ENCODE data around the gene PRSS57.
A peak's percentile ranks its signal among the peaks of the same experiment; 100 is the strongest.

PRSS57 gene

GRCh38 chr19:725461-726089, 30.3 kb upstream of the PRSS57 start:
- H3K4me2 ChIP-seq (ENCODE audit: insufficient read depth, low read length, poor library complexity, severe bottlenecking): no peak overlapping the region
- H2BK12ac ChIP-seq (ENCODE audit: low read length): no peak overlapping the region
- peaks cover 18% of the 10 kb centered on the region for H3K79me1 ChIP-seq (ENCODE audit: low read depth, low read length)
- H3K14ac ChIP-seq (ENCODE audit: low read length): no peak overlapping the region
- H2BK15ac ChIP-seq (ENCODE audit: low read length): no peak overlapping the region
- H2BK5ac ChIP-seq (ENCODE audit: low read length): no peak overlapping the region
- no peak overlapping the region for H4K8ac ChIP-seq (ENCODE audit: low read depth, low read length)
- no peak overlapping the region for H3K4me3 ChIP-seq (ENCODE audit: low read length in 2 of 2)
- no peak overlapping the region for H3K23ac ChIP-seq (ENCODE audit: low read depth, low read length, poor library complexity)
- no peak overlapping the region for H3K4ac ChIP-seq (ENCODE audit: low read length)
- no peaks in the 10 kb centered on the region for H3K27me3 ChIP-seq (ENCODE audit: control insufficient read depth in 3 of 3, insufficient read depth in 3 of 3, low read depth in 1 of 3, low read length in 3 of 3)
- no peak overlapping the region for H3K18ac ChIP-seq (ENCODE audit: low read length)
- no peak overlapping the region for H2BK120ac ChIP-seq (ENCODE audit: low read depth, low read length)
- no peak overlapping the region for H2AK5ac ChIP-seq (ENCODE audit: low read depth, low read length)
- H4K91ac ChIP-seq (ENCODE audit: low read depth, low read length, poor library complexity): no peak overlapping the region
- H3K9me3 ChIP-seq (replicated peaks in 1 of 2; ENCODE audit: control insufficient read depth in 2 of 2, insufficient read depth in 1 of 2, low read depth in 1 of 2, low read length in 2 of 2): peaks cover 0 to 6% of the 10 kb centered on the region in 2 donors
- no peak overlapping the region for H2AFZ ChIP-seq (ENCODE audit: low read length)
- H3K4me1 ChIP-seq (ENCODE audit: control insufficient read depth in 2 of 2, insufficient read depth in 1 of 2, low read depth in 1 of 2, low read length in 2 of 2): peaks cover 1 to 7% of the 10 kb centered on the region in 2 donors
- DNase-seq (ENCODE audit: low spot score): no peak
- H3K9ac ChIP-seq (ENCODE audit: low read depth, low read length, poor library complexity): no peak overlapping the region
- H3K36me3 ChIP-seq (replicated peaks in 1 of 2; ENCODE audit: control insufficient read depth in 2 of 2, insufficient read depth in 2 of 2, low read length in 2 of 2): peaks cover 12 to 31% of the 10 kb centered on the region in 2 donors
- H3K27ac ChIP-seq (replicated peaks; ENCODE audit: low read length): no peak overlapping the region
- no CpG with 5 or more reads among the region's 13 CpGs for WGBS, 2 donors (ENCODE audit: extremely low coverage in 2 of 2, insufficient read length in 2 of 2, insufficient replicate concordance in 1 of 2)

- no peak overlapping the region for H2BK5ac ChIP-seq (ENCODE audit: low read length)
- no peak overlapping the region for H4K91ac ChIP-seq (ENCODE audit: low read depth, low read length, poor library complexity)
- no peak overlapping the region for H3K18ac ChIP-seq (ENCODE audit: low read length)
- H3K36me3 ChIP-seq (replicated peaks in 1 of 2; ENCODE audit: control insufficient read depth in 2 of 2, insufficient read depth in 2 of 2, low read length in 2 of 2): peaks cover 12 to 21% of the 10 kb centered on the region in 2 donors
- no peak overlapping the region for H2AFZ ChIP-seq (ENCODE audit: low read length)
- H2BK15ac ChIP-seq (ENCODE audit: low read length): no peak overlapping the region
- no peak overlapping the region for H2BK12ac ChIP-seq (ENCODE audit: low read length)
- H3K4ac ChIP-seq (ENCODE audit: low read length): no peak overlapping the region
- H2AK5ac ChIP-seq (ENCODE audit: low read depth, low read length): no peak overlapping the region
- H2BK120ac ChIP-seq (ENCODE audit: low read depth, low read length): no peak overlapping the region
- H3K4me3 ChIP-seq (ENCODE audit: low read length in 2 of 2): no peak overlapping the region
- H3K27ac ChIP-seq (replicated peaks; ENCODE audit: low read length): no peak overlapping the region
- H3K23ac ChIP-seq (ENCODE audit: low read depth, low read length, poor library complexity): no peak overlapping the region
- peaks cover 1 to 16% of the 10 kb centered on the region in 2 donors for H3K4me1 ChIP-seq (ENCODE audit: control insufficient read depth in 2 of 2, insufficient read depth in 1 of 2, low read depth in 1 of 2, low read length in 2 of 2)
- H3K9ac ChIP-seq (ENCODE audit: low read depth, low read length, poor library complexity): no peak overlapping the region
- no peak for DNase-seq (ENCODE audit: low spot score)
- no peaks in the 10 kb centered on the region for H3K27me3 ChIP-seq (ENCODE audit: control insufficient read depth in 3 of 3, insufficient read depth in 3 of 3, low read depth in 1 of 3, low read length in 3 of 3)
- H3K14ac ChIP-seq (ENCODE audit: low read length): no peak overlapping the region
- no CpG with 5 or more reads among the region's 18 CpGs for WGBS, 2 donors (ENCODE audit: extremely low coverage in 2 of 2, insufficient read length in 2 of 2, insufficient replicate concordance in 1 of 2)
- peaks cover 26% of the 10 kb centered on the region for H3K79me1 ChIP-seq (ENCODE audit: low read depth, low read length)
- no peak overlapping the region for H4K8ac ChIP-seq (ENCODE audit: low read depth, low read length)
- H3K9me3 ChIP-seq (replicated peaks in 1 of 2; ENCODE audit: control insufficient read depth in 2 of 2, insufficient read depth in 1 of 2, low read depth in 1 of 2, low read length in 2 of 2): peaks cover 0 to 6% of the 10 kb centered on the region in 2 donors
- no peak overlapping the region for H3K4me2 ChIP-seq (ENCODE audit: insufficient read depth, low read length, poor library complexity, severe bottlenecking)
Observed at GRCh38 chr19:723714-724113, 28.5 kb upstream of the PRSS57 start.

GRCh38 chr19:723247-723646, 28.0 kb upstream of the PRSS57 start:
- H3K9ac ChIP-seq (ENCODE audit: low read depth, low read length, poor library complexity): peak overlapping the region; percentile 44
- H3K79me1 ChIP-seq (ENCODE audit: low read depth, low read length): peaks cover 26% of the 10 kb centered on the region
- no peaks in the 10 kb centered on the region for H3K27me3 ChIP-seq (ENCODE audit: control insufficient read depth in 3 of 3, insufficient read depth in 3 of 3, low read depth in 1 of 3, low read length in 3 of 3)
- H2AFZ ChIP-seq (ENCODE audit: low read length): no peak overlapping the region
- H3K4me3 ChIP-seq (ENCODE audit: low read length in 2 of 2): no peak overlapping the region
- no CpG with 5 or more reads among the region's 13 CpGs for WGBS, 2 donors (ENCODE audit: extremely low coverage in 2 of 2, insufficient read length in 2 of 2, insufficient replicate concordance in 1 of 2)
- peaks cover 12 to 21% of the 10 kb centered on the region in 2 donors for H3K36me3 ChIP-seq (replicated peaks in 1 of 2; ENCODE audit: control insufficient read depth in 2 of 2, insufficient read depth in 2 of 2, low read length in 2 of 2)
- H2BK5ac ChIP-seq (ENCODE audit: low read length): no peak overlapping the region
- no peak overlapping the region for H4K91ac ChIP-seq (ENCODE audit: low read depth, low read length, poor library complexity)
- H2BK12ac ChIP-seq (ENCODE audit: low read length): no peak overlapping the region
- H3K4me1 ChIP-seq (ENCODE audit: control insufficient read depth in 2 of 2, insufficient read depth in 1 of 2, low read depth in 1 of 2, low read length in 2 of 2): peaks cover 4 to 21% of the 10 kb centered on the region in 2 donors
- no peak overlapping the region for H3K18ac ChIP-seq (ENCODE audit: low read length)
- H2BK15ac ChIP-seq (ENCODE audit: low read length): no peak overlapping the region
- no peak overlapping the region for H3K27ac ChIP-seq (replicated peaks; ENCODE audit: low read length)
- H3K23ac ChIP-seq (ENCODE audit: low read depth, low read length, poor library complexity): peak overlapping the region; percentile 55
- no peak overlapping the region for H2BK120ac ChIP-seq (ENCODE audit: low read depth, low read length)
- H4K8ac ChIP-seq (ENCODE audit: low read depth, low read length): no peak overlapping the region
- no peak for DNase-seq (ENCODE audit: low spot score)
- peaks cover 0 to 6% of the 10 kb centered on the region in 2 donors for H3K9me3 ChIP-seq (replicated peaks in 1 of 2; ENCODE audit: control insufficient read depth in 2 of 2, insufficient read depth in 1 of 2, low read depth in 1 of 2, low read length in 2 of 2)
- no peak overlapping the region for H3K4ac ChIP-seq (ENCODE audit: low read length)
- no peak overlapping the region for H3K14ac ChIP-seq (ENCODE audit: low read length)
- H2AK5ac ChIP-seq (ENCODE audit: low read depth, low read length): no peak overlapping the region
- no peak overlapping the region for H3K4me2 ChIP-seq (ENCODE audit: insufficient read depth, low read length, poor library complexity, severe bottlenecking)

GRCh38 chr19:722553-723101, 27.4 kb upstream of the PRSS57 start:
- H2BK120ac ChIP-seq (ENCODE audit: low read depth, low read length): no peak overlapping the region
- peaks cover 6 to 24% of the 10 kb centered on the region in 2 donors for H3K4me1 ChIP-seq (ENCODE audit: control insufficient read depth in 2 of 2, insufficient read depth in 1 of 2, low read depth in 1 of 2, low read length in 2 of 2)
- H3K9me3 ChIP-seq (replicated peaks in 1 of 2; ENCODE audit: control insufficient read depth in 2 of 2, insufficient read depth in 1 of 2, low read depth in 1 of 2, low read length in 2 of 2): peaks cover 0 to 6% of the 10 kb centered on the region in 2 donors
- no peak overlapping the region for H2BK15ac ChIP-seq (ENCODE audit: low read length)
- H3K9ac ChIP-seq (ENCODE audit: low read depth, low read length, poor library complexity): no peak overlapping the region
- H3K14ac ChIP-seq (ENCODE audit: low read length): no peak overlapping the region
- H4K8ac ChIP-seq (ENCODE audit: low read depth, low read length): no peak overlapping the region
- H3K27me3 ChIP-seq (ENCODE audit: control insufficient read depth in 3 of 3, insufficient read depth in 3 of 3, low read depth in 1 of 3, low read length in 3 of 3): no peaks in the 10 kb centered on the region
- peaks cover 26% of the 10 kb centered on the region for H3K79me1 ChIP-seq (ENCODE audit: low read depth, low read length)
- no peak overlapping the region for H2AK5ac ChIP-seq (ENCODE audit: low read depth, low read length)
- WGBS, 2 donors (ENCODE audit: extremely low coverage in 2 of 2, insufficient read length in 2 of 2, insufficient replicate concordance in 1 of 2): no CpG with 5 or more reads among the region's 17 CpGs
- H2BK5ac ChIP-seq (ENCODE audit: low read length): no peak overlapping the region
- no peak overlapping the region for H3K4me3 ChIP-seq (ENCODE audit: low read length in 2 of 2)
- H3K27ac ChIP-seq (replicated peaks; ENCODE audit: low read length): no peak overlapping the region
- no peak overlapping the region for H3K4me2 ChIP-seq (ENCODE audit: insufficient read depth, low read length, poor library complexity, severe bottlenecking)
- DNase-seq (ENCODE audit: low spot score): no peak
- no peak overlapping the region for H3K23ac ChIP-seq (ENCODE audit: low read depth, low read length, poor library complexity)
- H3K4ac ChIP-seq (ENCODE audit: low read length): no peak overlapping the region
- H2AFZ ChIP-seq (ENCODE audit: low read length): no peak overlapping the region
- peak overlapping the region; percentile 28 for H3K18ac ChIP-seq (ENCODE audit: low read length)
- no peak overlapping the region for H4K91ac ChIP-seq (ENCODE audit: low read depth, low read length, poor library complexity)
- no peak overlapping the region for H2BK12ac ChIP-seq (ENCODE audit: low read length)
- peaks cover 10 to 19% of the 10 kb centered on the region in 2 donors for H3K36me3 ChIP-seq (replicated peaks in 1 of 2; ENCODE audit: control insufficient read depth in 2 of 2, insufficient read depth in 2 of 2, low read length in 2 of 2)
